ENCODE results near the gene GABRR3. TPM values are rescaled to one million over a fixed set of nuclear protein-coding genes. Genes with fewer than 3 reads are reported as not detected.

GABRR3 gene
- total and polyA plus RNA-seq, 2 experiments from 2014 or later, result not detected

DNA sequence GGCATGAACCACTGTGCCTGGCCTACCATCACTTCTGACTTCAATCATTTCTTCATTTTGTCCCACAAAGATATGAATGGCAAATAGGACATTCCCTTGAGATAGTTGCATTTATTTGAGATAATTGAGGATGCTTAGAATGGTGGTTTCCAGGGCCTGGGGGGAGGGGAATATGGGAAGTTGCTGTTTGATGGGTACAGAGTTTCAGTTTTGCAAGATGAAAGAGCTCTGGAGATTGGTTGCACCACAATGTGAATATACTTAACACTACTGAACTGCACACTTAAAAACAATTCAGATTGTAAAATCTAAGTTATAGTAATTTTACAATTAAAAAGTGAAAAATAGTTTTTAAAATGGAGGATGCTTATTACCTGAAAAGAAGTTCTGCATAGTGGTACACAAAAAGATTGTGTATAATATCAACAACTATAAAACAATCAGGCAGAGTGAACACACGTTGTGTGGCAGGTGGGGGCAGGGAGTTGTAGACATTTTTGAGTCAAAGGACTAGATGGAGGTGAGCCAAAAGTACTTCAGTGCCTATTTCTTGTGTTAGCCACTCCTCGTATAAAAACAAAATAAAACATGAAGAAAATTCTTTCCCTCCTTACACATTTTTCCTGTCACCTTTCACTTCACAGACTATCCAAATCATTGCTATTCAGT lies 44.4 kb downstream of the GABRR3 start:
- Histone ChIP-seq H4K20me1 (replicated peaks; ENCODE audit: insufficient read depth) (no peaks in the 10 kb centered on the region), H3K36me3 (ENCODE audit: insufficient read depth) (no peaks in the 10 kb centered on the region), H3K27me3 (ENCODE audit: insufficient read depth) (no peaks in the 10 kb centered on the region), H3K4me2 (no peak overlapping the region), H3K4me3 (no peak overlapping the region), H3F3A (replicated peaks; ENCODE audit: low read depth) (0 out of 2 replicates have a peak, but pooled peaks cover 3% of the 10 kb centered on the region), H3K4me1 (ENCODE audit: insufficient read depth) (peaks cover 24% of the 10 kb centered on the region), H3K9me2 (ENCODE audit: insufficient read depth) (peaks cover 7% of the 10 kb centered on the region; the same call in 1 of the 2 replicates), H3K79me2 (replicated peaks; ENCODE audit: insufficient read depth) (no peaks in the 10 kb centered on the region), H2AFZ (no peak overlapping the region), H3K27ac (ENCODE audit: low read depth) (no peak overlapping the region)
- H3K4me1 Mint-ChIP-seq, result peaks cover 32% of the 10 kb centered on the region
- no peak overlapping the region for H3K4me3 Mint-ChIP-seq
- no peaks in the 10 kb centered on the region for H3K27me3 Mint-ChIP-seq (ENCODE audit: insufficient read depth, low read depth, poor library complexity)
- ATAC-seq (no peak), DNase-seq (ENCODE audit: low spot score) (no peak)
- H3K27ac Mint-ChIP-seq, result no peak overlapping the region
- no peaks in the 10 kb centered on the region for H3K9me3 Mint-ChIP-seq
- H3K36me3 Mint-ChIP-seq (ENCODE audit: low read depth), result no peaks in the 10 kb centered on the region
- TF ChIP-seq ZNF331 (CRISPR knock-in tag; IDR thresholded peaks at IDR 0.05; ENCODE audit: low read depth) (no peak), EZH2 (IDR thresholded peaks at IDR 0.05; ENCODE audit: low read depth, unreplicated experiment) (no peak), CREB1 (CRISPR knock-in tag; IDR thresholded peaks at IDR 0.05; ENCODE audit: low read depth) (no peak), JUNB (IDR thresholded peaks at IDR 0.05; ENCODE audit: unreplicated experiment) (no peak), NANOG (IDR thresholded peaks at IDR 0.05; ENCODE audit: borderline replicate concordance) (no peak), EZH2phosphoT487 (IDR thresholded peaks at IDR 0.05; ENCODE audit: unreplicated experiment) (no peak)

GRCh38 chr3:97988784-97989568 lies 46.1 kb downstream of the GABRR3 start:
- ATAC-seq (no peak), DNase-seq (ENCODE audit: low spot score) (no peak)
- Histone ChIP-seq H3F3A (replicated peaks; ENCODE audit: low read depth) (0 out of 2 replicates have a peak, but pooled peaks cover 3% of the 10 kb centered on the region), H4K20me1 (replicated peaks; ENCODE audit: insufficient read depth) (no peaks in the 10 kb centered on the region), H2AFZ (no peak overlapping the region), H3K79me2 (replicated peaks; ENCODE audit: insufficient read depth) (no peaks in the 10 kb centered on the region), H3K4me3 (no peak overlapping the region), H3K4me1 (ENCODE audit: insufficient read depth) (peaks cover 20% of the 10 kb centered on the region), H3K27ac (ENCODE audit: low read depth) (no peak overlapping the region), H3K9me2 (ENCODE audit: insufficient read depth) (peaks cover 7% of the 10 kb centered on the region; the same call in 1 of the 2 replicates), H3K27me3 (ENCODE audit: insufficient read depth) (no peaks in the 10 kb centered on the region), H3K4me2 (no peak overlapping the region), H3K36me3 (ENCODE audit: insufficient read depth) (no peaks in the 10 kb centered on the region)
- no peaks in the 10 kb centered on the region for H3K9me3 Mint-ChIP-seq
- H3K27me3 Mint-ChIP-seq (ENCODE audit: insufficient read depth, low read depth, poor library complexity), result no peaks in the 10 kb centered on the region
- H3K27ac Mint-ChIP-seq, result no peak overlapping the region
- no peaks in the 10 kb centered on the region for H3K36me3 Mint-ChIP-seq (ENCODE audit: low read depth)
- no peak overlapping the region for H3K4me3 Mint-ChIP-seq
- H3K4me1 Mint-ChIP-seq, result peaks cover 27% of the 10 kb centered on the region
- no peak for TF ChIP-seq ETS1 (IDR thresholded peaks at IDR 0.05)
- no peak for TF ChIP-seq NANOG (IDR thresholded peaks at IDR 0.05; ENCODE audit: borderline replicate concordance)
- no peak for TF ChIP-seq POLR2AphosphoS5 (IDR thresholded peaks at IDR 0.05; ENCODE audit: low read depth)
- TF ChIP-seq EZH2phosphoT487 (IDR thresholded peaks at IDR 0.05; ENCODE audit: unreplicated experiment), result no peak
- no peak for TF ChIP-seq REST (IDR thresholded peaks at IDR 0.05; ENCODE audit: unreplicated experiment)
- TF ChIP-seq CREB1 (CRISPR knock-in tag; IDR thresholded peaks at IDR 0.05; ENCODE audit: low read depth), result no peak
- TF ChIP-seq, protein P1, sequence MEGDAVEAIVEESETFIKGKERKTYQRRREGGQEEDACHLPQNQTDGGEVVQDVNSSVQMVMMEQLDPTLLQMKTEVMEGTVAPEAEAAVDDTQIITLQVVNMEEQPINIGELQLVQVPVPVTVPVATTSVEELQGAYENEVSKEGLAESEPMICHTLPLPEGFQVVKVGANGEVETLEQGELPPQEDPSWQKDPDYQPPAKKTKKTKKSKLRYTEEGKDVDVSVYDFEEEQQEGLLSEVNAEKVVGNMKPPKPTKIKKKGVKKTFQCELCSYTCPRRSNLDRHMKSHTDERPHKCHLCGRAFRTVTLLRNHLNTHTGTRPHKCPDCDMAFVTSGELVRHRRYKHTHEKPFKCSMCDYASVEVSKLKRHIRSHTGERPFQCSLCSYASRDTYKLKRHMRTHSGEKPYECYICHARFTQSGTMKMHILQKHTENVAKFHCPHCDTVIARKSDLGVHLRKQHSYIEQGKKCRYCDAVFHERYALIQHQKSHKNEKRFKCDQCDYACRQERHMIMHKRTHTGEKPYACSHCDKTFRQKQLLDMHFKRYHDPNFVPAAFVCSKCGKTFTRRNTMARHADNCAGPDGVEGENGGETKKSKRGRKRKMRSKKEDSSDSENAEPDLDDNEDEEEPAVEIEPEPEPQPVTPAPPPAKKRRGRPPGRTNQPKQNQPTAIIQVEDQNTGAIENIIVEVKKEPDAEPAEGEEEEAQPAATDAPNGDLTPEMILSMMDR (conservative IDR thresholded peaks at IDR 0.05; ENCODE audit: low read depth in 2 of 2), result no peak
- no peak for TF ChIP-seq EZH2 (IDR thresholded peaks at IDR 0.05; ENCODE audit: low read depth, unreplicated experiment)
- TF ChIP-seq JUNB (IDR thresholded peaks at IDR 0.05; ENCODE audit: unreplicated experiment), result no peak

Data from GM23338 (cell line).